Common myeloid progenitor, CD34-positive (primary cell): Measurements from ENCODE around the gene MAB21L4.

Experiments
- CTCF ChIA-PET: fragments of 350-600 bp; sonication (Branson Sonifier 250); formaldehyde crosslinking; loops from one replicate; lab custom pipeline; 2021; ENCODE audit warnings: antibody characterized with exemption; lab: Charles Lee
- POLR2A ChIA-PET: fragments of 350-600 bp; sonication (Branson Sonifier 250); formaldehyde crosslinking; loops from one replicate; lab custom pipeline; 2021; ENCODE audit warnings: antibody characterized with exemption; lab: Charles Lee
- DNase-seq, 3 donors: peaks; one replicate each; pipeline versions ENCODE4 v3.0.0 to v3.0.0-alpha.2; 2013
- H3K27ac ChIP-seq, 2 experiments: 1 replicate in 1 of 2; 2 replicates in 1 of 2; pipeline ENCODE4 v1.7.0; 2013; ENCODE audit warnings: inconsistent platforms in 2 of 2, low read length in 2 of 2, mild to moderate bottlenecking in 2 of 2, low read depth in 1 of 2, moderate library complexity in 1 of 2; ENCODE audit not compliant: severe bottlenecking in 2 of 2, insufficient read depth in 1 of 2, poor library complexity in 1 of 2
- H3K27me3 ChIP-seq, 5 experiments: replicated peaks in 2 of 5; 1 replicate in 3 of 5; 2 replicates in 2 of 5; pipeline versions ENCODE4 v1.6.1 to v1.7.0; 2013; ENCODE audit warnings: low read length in 4 of 5, mild to moderate bottlenecking in 2 of 5, moderate library complexity in 2 of 5, inconsistent platforms in 1 of 5; ENCODE audit not compliant: insufficient read depth in 5 of 5, control insufficient read depth in 4 of 5
- H3K36me3 ChIP-seq, 4 experiments: 1 replicate in 2 of 4; 2 replicates in 2 of 4; pipeline versions ENCODE4 v1.6.1 to v1.7.0; 2013; ENCODE audit warnings: low read length in 3 of 4, control low read depth in 1 of 4, mild to moderate bottlenecking in 1 of 4; ENCODE audit not compliant: control insufficient read depth in 4 of 4, insufficient read depth in 4 of 4
- H3K4me1 ChIP-seq, 4 experiments: 1 replicate in 3 of 4; 2 replicates in 1 of 4; pipeline versions ENCODE4 v1.6.1 to v1.7.1; 2013; ENCODE audit warnings: low read length in 3 of 4, mild to moderate bottlenecking in 3 of 4, control low read depth in 1 of 4, inconsistent platforms in 1 of 4, moderate library complexity in 1 of 4; ENCODE audit not compliant: control insufficient read depth in 4 of 4, insufficient read depth in 4 of 4; ENCODE audit errors: control extremely low read depth in 1 of 4
- H3K4me3 ChIP-seq, 7 experiments: 1 replicate in 4 of 7; 2 replicates in 3 of 7; pipeline versions ENCODE4 v1.5.1 to v1.7.0; 2013; ENCODE audit warnings: mild to moderate bottlenecking in 7 of 7, low read length in 6 of 7, moderate library complexity in 6 of 7, inconsistent platforms in 2 of 7, low read depth in 2 of 7, control low read depth in 1 of 7; ENCODE audit not compliant: insufficient read depth in 4 of 7, control insufficient read depth in 1 of 7; ENCODE audit errors: extremely low read depth in 1 of 7
- H3K9me3 ChIP-seq, 5 experiments: 1 replicate in 4 of 5; 2 replicates in 1 of 5; pipeline versions ENCODE4 v1.6.1 to v1.7.1; 2013; ENCODE audit warnings: low read length in 4 of 5, mild to moderate bottlenecking in 2 of 5, inconsistent platforms in 1 of 5, low read depth in 1 of 5, moderate library complexity in 1 of 5; ENCODE audit not compliant: control insufficient read depth in 4 of 5, insufficient read depth in 2 of 5; ENCODE audit errors: control extremely low read depth in 1 of 5
- WGBS: methylation state at CpG from one replicate; pipeline ENCODE4 v1.1.5; 2013; ENCODE audit not compliant: insufficient coverage; 5-methylcytosine and 5-hydroxymethylcytosine counted together

Gene MAB21L4

DNA sequence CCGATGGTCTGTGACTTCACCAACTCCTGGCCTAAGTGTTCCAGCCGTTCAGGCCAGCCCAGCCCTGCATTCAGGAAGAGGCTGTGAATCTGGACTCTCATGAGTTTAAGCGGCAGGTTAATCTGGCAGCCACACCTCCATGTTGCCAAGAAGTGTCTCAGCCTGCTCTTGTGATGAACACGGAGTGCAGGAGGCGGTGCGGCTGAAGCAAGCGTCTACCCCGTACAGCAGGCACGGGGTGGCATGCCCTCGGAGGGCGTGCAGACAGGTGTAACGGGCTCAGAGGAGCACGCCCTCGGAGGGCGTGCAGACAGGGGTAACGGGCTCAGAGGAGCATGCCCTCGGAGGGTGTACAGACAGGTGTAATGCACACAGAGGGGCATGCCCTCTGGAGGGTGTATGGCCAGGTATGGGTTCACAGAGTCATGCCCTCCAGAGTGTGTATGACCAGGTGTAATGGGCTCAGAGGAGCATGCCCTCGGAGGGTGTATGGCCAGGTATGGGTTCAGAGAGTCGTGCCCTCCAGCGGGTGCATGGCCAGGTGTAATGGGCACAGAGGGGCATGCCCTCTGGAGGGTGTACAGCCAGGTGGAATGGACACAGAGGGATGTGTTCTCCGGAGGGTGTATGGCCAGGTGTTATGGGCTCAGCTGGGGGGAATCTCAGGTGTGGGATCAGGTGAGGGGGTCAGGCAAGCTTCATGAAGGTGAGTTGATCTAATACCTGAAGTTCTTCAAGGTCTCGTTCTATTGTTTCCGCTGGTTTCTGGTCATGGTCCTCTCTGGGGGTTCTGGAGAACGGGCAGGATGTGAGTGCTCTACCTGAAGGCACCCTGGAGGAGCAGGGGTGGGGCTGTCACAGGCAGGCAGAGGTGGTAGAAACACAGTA lies 32.8 kb upstream of the MAB21L4 start:
- DNase-seq = no peak
- H3K27me3 ChIP-seq = peaks cover 0 to 8% (median 0%) of the 10 kb centered on the region in 5 experiments
- CTCF ChIA-PET = interaction anchor here (0.9 kb wide), 1 partner anchor 14 kb away, joined by 5 read pairs; no protein-coding TSS in a partner anchor

DNA sequence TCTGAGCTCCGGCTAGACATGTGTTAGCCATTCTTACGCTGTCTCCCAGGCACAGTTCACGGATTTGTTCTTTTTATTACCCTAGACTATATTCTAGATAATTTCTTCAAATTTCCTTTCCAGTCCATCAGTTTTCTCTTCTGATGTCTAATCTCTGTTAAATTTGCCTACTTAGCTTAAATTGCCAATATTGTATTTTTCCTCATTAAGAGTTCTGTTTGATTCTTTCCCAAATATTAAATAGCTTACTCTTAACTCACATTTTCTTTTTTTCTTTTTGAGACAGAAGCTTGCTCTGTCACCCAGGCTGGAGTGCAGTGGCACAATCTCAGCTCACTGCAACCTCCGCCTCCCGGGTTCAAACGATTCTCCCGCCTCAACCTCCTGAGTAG lies 31.4 kb upstream of the MAB21L4 start:
- CTCF ChIA-PET = interaction anchor here (0.6 to 1.5 kb wide), 3 partner anchors 13 to 57 kb away, joined by 3 to 5 read pairs (median 3); no protein-coding TSS in a partner anchor
- no peaks in the 10 kb centered on the region for H3K4me1 ChIP-seq
- no peak for DNase-seq
- no peak overlapping the region for H3K4me3 ChIP-seq
- POLR2A ChIA-PET = interaction anchor here (0.6 kb wide), 1 partner anchor 653 kb away, joined by 3 read pairs; no protein-coding TSS in a partner anchor
- H3K27me3 ChIP-seq = peaks cover 0 to 8% (median 0%) of the 10 kb centered on the region in 5 experiments
- no peak overlapping the region for H3K27ac ChIP-seq
- H3K36me3 ChIP-seq = no peaks in the 10 kb centered on the region
- WGBS = 94% methylated on average over 7 of the region's 7 CpGs
- no peaks in the 10 kb centered on the region for H3K9me3 ChIP-seq

More for the DNA sequence above, 32.8 kb upstream of the MAB21L4 start:
- POLR2A ChIA-PET = no interaction called here
- 96% methylated on average over 24 of the region's 24 CpGs for WGBS
- H3K4me1 ChIP-seq = no peaks in the 10 kb centered on the region
- no peaks in the 10 kb centered on the region for H3K36me3 ChIP-seq
- no peak overlapping the region for H3K27ac ChIP-seq
- no peaks in the 10 kb centered on the region for H3K9me3 ChIP-seq
- no peak overlapping the region for H3K4me3 ChIP-seq

DNA sequence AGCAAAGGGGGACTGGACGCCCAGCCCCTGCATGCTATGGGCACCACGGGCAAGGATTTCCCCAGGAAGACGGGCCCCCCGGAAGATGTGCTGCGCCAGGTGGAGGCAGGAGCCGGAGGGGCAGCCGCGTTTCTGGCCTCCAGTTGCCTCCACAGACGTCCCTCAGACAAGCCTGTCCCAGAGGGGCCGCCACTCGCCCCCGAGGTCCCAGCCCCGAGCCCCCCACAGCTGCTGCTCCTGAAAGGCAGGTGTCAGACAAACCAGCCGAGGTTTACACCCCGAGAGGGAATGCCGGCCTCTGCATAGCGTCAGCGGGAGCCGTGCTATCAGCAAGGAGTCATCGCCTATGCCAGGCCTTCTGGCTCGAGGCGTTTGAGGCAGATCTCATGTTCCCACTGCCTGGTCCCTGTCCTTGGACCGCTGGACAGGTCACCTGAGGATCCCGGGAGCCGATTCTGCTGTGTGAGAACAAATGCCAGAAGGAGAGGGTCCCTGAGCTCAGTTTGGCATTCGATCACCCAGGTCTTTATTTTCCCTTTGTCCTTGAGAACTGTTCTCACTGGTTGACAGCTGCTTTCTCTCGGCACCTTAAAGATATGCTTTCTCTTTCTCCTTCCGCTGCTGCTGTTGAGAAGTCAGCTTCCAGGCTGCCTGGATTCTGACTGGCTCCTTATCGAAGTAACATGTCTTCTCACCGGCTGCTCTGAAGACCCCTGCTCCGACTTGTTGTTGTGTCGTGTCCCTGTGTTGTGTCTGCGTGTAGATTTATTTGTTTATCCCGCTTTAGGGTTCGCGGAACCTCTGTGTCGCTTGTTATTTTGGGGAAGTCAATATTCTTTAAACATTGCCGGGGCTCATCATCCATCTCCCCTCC lies 30.8 kb upstream of the MAB21L4 start:
- H3K4me3 ChIP-seq = no peak overlapping the region
- H3K4me1 ChIP-seq = no peaks in the 10 kb centered on the region
- no peak for DNase-seq
- no peaks in the 10 kb centered on the region for H3K9me3 ChIP-seq
- ChIA-PET CTCF (interaction anchor here (0.6 to 1.5 kb wide), 3 partner anchors 13 to 57 kb away, joined by 3 to 5 read pairs (median 3); no protein-coding TSS in a partner anchor), POLR2A (interaction anchor here (0.6 kb wide), 1 partner anchor 653 kb away, joined by 3 read pairs; no protein-coding TSS in a partner anchor)
- 78% methylated on average over 36 of the region's 38 CpGs for WGBS
- H3K27ac ChIP-seq = no peak overlapping the region
- no peaks in the 10 kb centered on the region for H3K36me3 ChIP-seq
- peaks cover 0 to 8% (median 0%) of the 10 kb centered on the region in 5 experiments for H3K27me3 ChIP-seq

DNA sequence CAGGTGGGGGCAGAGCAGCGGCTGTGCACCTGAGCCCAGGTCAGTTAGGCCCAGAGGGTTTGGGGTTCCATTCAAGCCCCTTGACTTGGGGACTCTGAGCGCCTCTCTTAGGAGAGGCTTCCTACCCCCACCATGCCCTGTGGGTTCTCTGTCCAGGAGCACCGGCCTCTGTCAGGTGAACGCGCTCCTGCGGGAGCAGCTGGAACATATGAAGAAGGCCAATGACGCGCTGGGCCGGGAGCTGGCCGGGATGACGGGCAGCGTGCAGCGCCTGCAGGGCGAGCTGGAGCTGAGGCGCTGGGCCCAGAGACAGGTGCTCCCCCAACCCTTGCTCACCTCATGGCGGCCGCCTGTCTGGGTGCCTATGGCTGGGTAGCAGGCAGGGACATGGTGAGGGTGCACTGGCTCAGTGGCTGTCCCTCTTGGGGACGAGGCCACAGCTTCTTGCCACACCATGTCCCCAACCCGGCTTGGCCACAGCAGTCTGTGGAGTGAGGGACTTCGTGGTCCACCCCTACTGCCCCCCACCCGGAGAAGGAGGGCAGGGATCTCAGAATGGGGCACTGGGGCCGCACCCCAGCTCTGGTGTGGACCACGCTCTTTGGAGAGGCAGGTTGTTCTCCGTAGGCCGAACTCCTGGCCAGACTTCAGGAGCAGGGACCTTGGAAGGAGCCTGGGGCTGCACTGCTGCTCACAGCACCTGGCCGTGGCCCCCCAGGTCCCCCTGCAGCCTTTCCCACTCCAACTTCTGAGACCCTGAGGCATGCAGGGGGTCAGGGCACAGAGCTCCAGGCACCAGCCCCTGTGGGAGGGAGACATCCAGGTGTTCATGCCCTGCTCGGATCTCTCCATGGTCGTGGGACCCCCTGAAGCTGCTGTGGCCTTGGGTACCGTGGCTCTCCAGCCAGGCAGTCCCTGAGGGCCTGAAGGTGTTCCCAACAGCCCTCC lies 29.9 kb upstream of the MAB21L4 start:
- Histone ChIP-seq H3K4me3 (no peak overlapping the region), H3K4me1 (no peaks in the 10 kb centered on the region), H3K36me3 (no peaks in the 10 kb centered on the region), H3K9me3 (no peaks in the 10 kb centered on the region), H3K27ac (no peak overlapping the region), H3K27me3 (peaks cover 0 to 8% (median 0%) of the 10 kb centered on the region in 5 experiments)
- ChIA-PET CTCF (interaction anchor here (1.5 kb wide), 1 partner anchor 12 kb away, joined by 5 read pairs; no protein-coding TSS in a partner anchor), POLR2A (no interaction called here)
- 95% methylated on average over 29 of the region's 29 CpGs for WGBS
- DNase-seq = no peak

DNA sequence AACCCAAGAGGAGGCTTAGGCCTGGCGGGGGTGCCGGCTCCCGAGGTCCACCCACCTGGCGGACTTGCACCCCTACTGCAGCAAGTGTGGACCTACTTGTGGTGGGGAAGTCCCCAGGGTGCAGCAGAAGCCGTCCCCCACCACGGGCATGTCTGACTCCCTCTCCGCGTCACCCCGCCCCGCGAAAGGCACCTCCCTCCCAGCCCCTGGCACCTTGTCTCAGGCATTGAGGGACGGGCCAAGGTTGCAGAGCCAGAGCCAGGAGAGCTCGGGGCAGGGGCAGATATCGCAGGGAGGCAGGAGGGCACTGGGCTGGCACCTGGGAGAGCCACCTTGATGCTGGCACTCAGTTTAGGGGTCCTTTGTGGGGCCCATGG lies 29.2 kb upstream of the MAB21L4 start:
- CTCF ChIA-PET = no interaction called here
- DNase-seq = peak in 2 of 3 donors; percentile 39 to 53
- 88% methylated on average over 10 of the region's 14 CpGs for WGBS
- POLR2A ChIA-PET = no interaction called here
- Histone ChIP-seq H3K4me1 (no peaks in the 10 kb centered on the region), H3K27ac (no peak overlapping the region), H3K4me3 (no peak overlapping the region), H3K27me3 (peaks cover 0 to 8% (median 0%) of the 10 kb centered on the region in 5 experiments), H3K9me3 (no peaks in the 10 kb centered on the region), H3K36me3 (no peaks in the 10 kb centered on the region)

DNA sequence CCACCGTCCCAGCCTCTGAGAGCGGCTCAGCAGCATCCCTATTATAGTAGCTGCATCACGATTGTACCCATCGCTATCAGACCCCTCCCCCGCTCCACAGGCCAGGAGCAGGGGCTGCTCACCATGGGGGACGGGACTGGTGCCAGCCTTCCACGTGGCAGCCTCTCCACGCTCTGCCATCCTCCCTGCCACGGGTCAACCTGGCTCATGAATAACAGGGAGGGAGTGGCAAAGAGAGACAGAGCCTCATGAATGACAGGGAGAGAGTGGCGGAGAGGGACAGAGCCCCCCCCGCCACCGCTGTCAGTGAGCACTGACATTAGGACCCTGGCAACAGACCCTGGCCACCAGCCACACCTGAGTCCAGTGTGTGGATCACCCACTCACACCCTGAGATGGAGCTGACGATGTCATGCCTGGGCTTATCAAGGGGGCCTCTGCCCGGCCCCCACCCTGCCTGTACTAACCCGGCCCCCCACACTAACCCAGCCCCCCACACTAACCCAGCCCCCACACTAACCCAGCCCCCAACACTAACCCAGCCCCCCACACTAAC lies 27.1 kb upstream of the MAB21L4 start:
- 77% methylated on average over 10 of the region's 15 CpGs for WGBS
- peaks cover 0 to 8% (median 0%) of the 10 kb centered on the region in 5 experiments for H3K27me3 ChIP-seq
- POLR2A ChIA-PET = no interaction called here
- H3K4me3 ChIP-seq = no peak overlapping the region
- CTCF ChIA-PET = no interaction called here
- DNase-seq = no peak
- no peak overlapping the region for H3K27ac ChIP-seq
- no peaks in the 10 kb centered on the region for H3K9me3 ChIP-seq
- no peaks in the 10 kb centered on the region for H3K4me1 ChIP-seq
- H3K36me3 ChIP-seq = no peaks in the 10 kb centered on the region
